Fibroblast of skin of left biceps (primary cell): ENCODE data around the gene ASB12.

Experiments used
- DNase-seq, 2 experiments: peaks; one replicate each; pipeline ENCODE4 v3.0.0-alpha.2; 2013; ENCODE audit warnings: low read depth in 2 of 2

ASB12 gene

DNA sequence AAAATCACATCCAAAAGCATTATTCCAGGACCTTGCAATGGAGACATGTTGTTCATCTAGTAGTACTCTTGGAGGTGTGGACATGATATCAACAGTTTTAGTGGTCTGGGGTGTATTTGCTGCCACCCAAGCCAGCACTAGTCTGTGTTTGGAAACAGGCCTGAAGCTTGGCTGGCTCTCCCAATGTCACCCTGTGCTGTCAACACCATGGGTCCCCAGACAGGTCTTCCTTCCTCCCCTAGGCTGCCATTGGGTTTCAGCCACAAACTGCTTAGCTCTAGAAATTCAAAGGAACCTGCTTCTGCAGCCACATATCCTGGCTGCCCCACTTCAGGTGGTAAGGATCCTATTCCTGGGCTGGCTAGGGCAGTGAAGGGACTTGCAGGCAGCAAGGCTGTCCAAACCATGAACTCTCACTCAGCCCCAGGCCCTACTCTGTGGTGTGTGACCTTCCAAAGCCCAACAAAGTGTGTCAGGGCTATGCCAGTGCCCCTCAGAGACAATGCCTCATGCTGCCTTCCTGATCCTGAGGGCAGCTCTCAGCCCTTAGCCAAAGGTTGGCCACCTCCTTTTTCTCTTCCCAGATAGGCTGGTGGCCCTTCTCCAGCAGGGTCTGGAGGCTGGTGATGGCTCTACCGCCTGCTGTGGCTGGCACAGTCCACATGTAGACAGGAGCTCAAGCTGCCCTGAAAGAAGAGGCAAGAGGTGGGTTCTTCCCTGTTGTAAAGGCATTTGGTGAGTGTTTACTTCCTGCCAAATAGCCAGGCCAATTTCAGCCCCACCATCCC lies 43.2 kb downstream of the ASB12 start:
- DNase-seq = no peak

GRCh38 chrX:64184396-64184795 lies 46.0 kb downstream of the ASB12 start:
- DNase-seq = no peak

DNA sequence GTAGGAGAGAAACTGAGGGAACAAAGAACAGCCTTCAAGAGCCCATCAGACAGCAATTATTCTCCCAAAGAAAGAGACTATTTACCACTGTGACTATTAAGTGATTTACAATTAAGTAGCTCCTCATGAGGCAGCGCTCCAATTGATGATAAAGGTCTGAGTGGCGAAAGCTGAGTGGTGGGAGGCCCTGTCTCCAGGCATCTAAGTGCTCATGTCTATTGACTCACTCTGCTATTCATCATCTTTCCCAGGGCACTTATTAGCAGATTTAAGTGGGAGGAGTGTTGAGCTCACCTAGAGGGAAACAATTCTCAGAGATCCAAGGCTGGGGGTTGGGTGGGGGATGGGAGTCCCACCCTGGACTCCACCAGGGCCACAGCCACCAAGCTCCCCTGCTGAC lies 48.2 kb downstream of the ASB12 start:
- no peak for DNase-seq

GRCh38 chrX:64176876-64177275 lies 53.5 kb downstream of the ASB12 start:
- DNase-seq = no peak
